ENCODE data around the gene TNFSF10. TPM values are rescaled to one million over a fixed set of nuclear protein-coding genes. Genes with fewer than 3 reads are reported as not detected.
A peak's percentile ranks its signal among the peaks of the same experiment; 100 is the strongest.
"Not testable (repeated sequence)": the region's sequence is repeated elsewhere in the genome, so short reads cannot be mapped to it uniquely, and the experiment has no call there.

TNFSF10 gene
- total and polyA plus RNA-seq, 9 donors: 9.6 to 51.5 (median 13.6) TPM

GRCh38 chr3:172524611-172525010, 1.4 kb upstream of the TNFSF10 start:
- H3K27ac ChIP-seq: no peak overlapping the region
- WGBS, 3 donors: 78 to 89% (median 86%) methylated on average over 3 of the region's 3 CpGs
- no peaks in the 10 kb centered on the region for H3K27me3 ChIP-seq
- H3K4me3 ChIP-seq: no peak overlapping the region
- no peak for DNase-seq
- H3K36me3 ChIP-seq: no peaks in the 10 kb centered on the region
- H3K9me3 ChIP-seq: no peaks in the 10 kb centered on the region
- H3K4me1 ChIP-seq (ENCODE audit: insufficient read depth): peaks cover 2% of the 10 kb centered on the region
- intact Hi-C loops (cut with DNase I): no loop called here
- TF ChIP-seq POLR2A (IDR thresholded peaks at IDR 0.05): no peak
- TF ChIP-seq EP300 (IDR thresholded peaks at IDR 0.05): no peak
- TF ChIP-seq, protein P1, sequence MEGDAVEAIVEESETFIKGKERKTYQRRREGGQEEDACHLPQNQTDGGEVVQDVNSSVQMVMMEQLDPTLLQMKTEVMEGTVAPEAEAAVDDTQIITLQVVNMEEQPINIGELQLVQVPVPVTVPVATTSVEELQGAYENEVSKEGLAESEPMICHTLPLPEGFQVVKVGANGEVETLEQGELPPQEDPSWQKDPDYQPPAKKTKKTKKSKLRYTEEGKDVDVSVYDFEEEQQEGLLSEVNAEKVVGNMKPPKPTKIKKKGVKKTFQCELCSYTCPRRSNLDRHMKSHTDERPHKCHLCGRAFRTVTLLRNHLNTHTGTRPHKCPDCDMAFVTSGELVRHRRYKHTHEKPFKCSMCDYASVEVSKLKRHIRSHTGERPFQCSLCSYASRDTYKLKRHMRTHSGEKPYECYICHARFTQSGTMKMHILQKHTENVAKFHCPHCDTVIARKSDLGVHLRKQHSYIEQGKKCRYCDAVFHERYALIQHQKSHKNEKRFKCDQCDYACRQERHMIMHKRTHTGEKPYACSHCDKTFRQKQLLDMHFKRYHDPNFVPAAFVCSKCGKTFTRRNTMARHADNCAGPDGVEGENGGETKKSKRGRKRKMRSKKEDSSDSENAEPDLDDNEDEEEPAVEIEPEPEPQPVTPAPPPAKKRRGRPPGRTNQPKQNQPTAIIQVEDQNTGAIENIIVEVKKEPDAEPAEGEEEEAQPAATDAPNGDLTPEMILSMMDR (IDR thresholded peaks at IDR 0.05): no peak

DNA sequence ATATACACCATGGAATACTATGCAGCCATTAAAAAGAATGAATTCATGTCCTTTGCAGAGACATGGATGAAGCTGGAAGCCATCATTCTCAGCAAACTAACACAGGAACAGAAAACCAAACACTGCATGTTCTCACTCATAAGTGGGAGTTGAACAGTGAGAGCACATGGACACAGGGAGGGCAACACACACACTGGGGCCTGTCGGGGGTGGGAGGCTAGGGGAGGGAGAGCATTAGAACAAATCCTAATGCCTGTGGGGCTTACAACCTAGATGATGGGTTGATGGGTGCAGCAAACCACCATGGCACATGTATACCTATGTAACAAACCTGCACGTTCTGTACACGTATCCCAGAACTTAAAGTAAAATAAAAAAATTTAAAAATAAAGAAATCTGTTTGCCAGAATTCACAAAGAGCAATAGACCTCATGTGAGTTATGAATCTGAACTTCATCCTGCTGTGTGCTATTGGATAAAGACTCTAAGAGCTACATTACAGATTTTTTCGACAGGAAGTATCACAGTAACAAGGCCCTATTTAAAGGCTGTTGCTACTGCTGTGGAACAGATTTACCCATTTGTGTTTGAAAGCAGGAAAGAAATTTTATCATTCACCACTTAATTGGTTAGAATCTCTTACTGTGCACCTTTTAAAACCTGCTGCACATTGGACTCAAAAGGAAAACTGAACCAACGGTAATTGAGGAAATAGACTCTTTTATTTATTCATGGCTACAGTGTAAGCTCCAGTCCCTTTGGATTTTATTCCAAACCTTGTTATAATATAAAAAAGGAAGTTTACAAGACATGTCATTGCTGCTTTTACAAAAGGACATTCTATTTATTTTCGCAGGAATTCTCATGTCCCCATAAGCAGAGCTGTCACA, 1.1 kb downstream of the TNFSF10 start:
- not testable (repeated sequence) for H3K4me1 ChIP-seq (ENCODE audit: insufficient read depth)

GRCh38 chr3:172520301-172520831, 2.9 kb downstream of the TNFSF10 start:
- no peak for DNase-seq
- Histone ChIP-seq H3K4me1 (ENCODE audit: insufficient read depth) (peaks cover 4% of the 10 kb centered on the region), H3K36me3 (no peaks in the 10 kb centered on the region), H3K4me3 (no peak overlapping the region), H3K27me3 (no peaks in the 10 kb centered on the region), H3K9me3 (no peaks in the 10 kb centered on the region), H3K27ac (peak overlapping the region in 1 of 2 donors; percentile 7)
- TF ChIP-seq POLR2A (IDR thresholded peaks at IDR 0.05) (no peak), EP300 (IDR thresholded peaks at IDR 0.05) (no peak)
- TF ChIP-seq, protein P1 (IDR thresholded peaks at IDR 0.05): no peak
- 66 to 71% (median 69%) methylated on average over 4 of the region's 4 CpGs for WGBS, 3 donors
- intact Hi-C loops (cut with DNase I): no loop called here

More for the DNA sequence above, 1.1 kb downstream of the TNFSF10 start:
- H3K9me3 ChIP-seq; H3K36me3 ChIP-seq; H3K27me3 ChIP-seq; intact Hi-C loops (cut with DNase I); H3K27ac ChIP-seq; DNase-seq: not testable (repeated sequence)
- peak overlapping the region; percentile 56 for H3K4me3 ChIP-seq
- 54 to 63% (median 62%) methylated on average over 6 of the region's 6 CpGs for WGBS, 3 donors

- H3K27ac ChIP-seq: no peak overlapping the region
Measured at GRCh38 chr3:172519740-172520139, 3.5 kb downstream of the TNFSF10 start.

More at GRCh38 chr3:172519740-172520139, 3.5 kb downstream of the TNFSF10 start:
- Histone ChIP-seq H3K36me3 (no peaks in the 10 kb centered on the region), H3K9me3 (no peaks in the 10 kb centered on the region), H3K4me1 (ENCODE audit: insufficient read depth) (peaks cover 7% of the 10 kb centered on the region), H3K4me3 (no peak overlapping the region), H3K27me3 (no peaks in the 10 kb centered on the region)
- WGBS, 3 donors: 86 to 89% (median 87%) methylated on average over 5 of the region's 5 CpGs
- TF ChIP-seq EP300 (IDR thresholded peaks at IDR 0.05) (no peak), POLR2A (IDR thresholded peaks at IDR 0.05) (no peak)
- TF ChIP-seq, protein P1 (IDR thresholded peaks at IDR 0.05): no peak
- intact Hi-C loops (cut with DNase I): no loop called here
- no peak for DNase-seq
